HuH-7.5 (cell line): ENCODE results near the gene EIF1.

ENCODE experiments used
- DNase-seq: peaks from one replicate; pipeline ENCODE4 v3.0.0; 2011; ENCODE audit warnings: low spot score

The EIF1 gene

DNA sequence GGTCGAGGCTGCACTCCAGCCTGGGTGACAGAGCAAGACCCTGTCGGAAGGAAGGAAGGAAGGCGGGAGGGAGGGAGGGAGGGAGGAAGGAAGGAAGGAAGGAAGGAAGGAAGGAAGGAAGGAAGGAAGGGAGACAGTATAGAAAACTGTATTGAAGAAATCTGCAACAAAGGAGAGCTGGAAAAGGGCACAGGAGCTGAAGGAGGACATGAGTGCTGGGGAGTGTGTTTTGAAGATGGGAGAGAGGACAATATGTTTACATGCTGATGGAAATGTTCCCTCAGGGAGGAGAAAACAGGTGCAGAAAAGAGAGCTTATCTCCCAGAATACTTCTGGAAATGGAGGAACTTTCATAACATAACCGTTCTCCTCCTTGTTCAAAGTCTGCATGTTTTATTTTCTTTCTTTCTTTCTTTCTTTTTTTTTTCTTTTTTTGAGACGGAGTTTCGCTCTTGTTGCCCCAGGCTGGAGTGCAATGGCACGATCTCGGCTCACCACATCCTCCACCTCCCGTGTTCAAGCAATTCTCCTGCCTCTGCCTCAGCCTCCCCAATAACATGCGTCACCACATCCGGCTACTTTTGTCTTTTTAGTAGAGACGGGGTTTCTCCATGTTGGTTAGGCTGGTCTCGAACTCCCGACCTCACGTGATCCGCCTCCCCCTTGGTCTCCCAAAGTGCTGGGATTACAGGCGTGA is 48.4 kb downstream of the EIF1 start:
- no peak for DNase-seq

DNA sequence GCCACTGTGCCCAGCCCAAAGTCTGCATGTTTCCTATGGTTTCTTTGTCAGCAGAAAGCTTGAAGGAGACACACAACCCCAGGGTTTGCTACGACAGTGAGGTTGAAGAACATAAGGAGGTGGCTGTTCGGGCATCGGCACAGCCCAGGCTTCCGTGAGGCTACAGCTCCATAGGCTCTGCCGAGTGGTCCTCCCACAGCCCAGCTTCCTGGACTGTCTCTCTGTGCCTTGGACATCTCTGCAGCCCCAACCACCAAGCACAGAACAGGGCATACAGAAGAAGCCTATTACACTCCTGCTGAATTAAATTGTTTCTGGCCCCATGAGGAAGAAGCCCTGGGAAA is 49.0 kb downstream of the EIF1 start:
- no peak for DNase-seq

DNA sequence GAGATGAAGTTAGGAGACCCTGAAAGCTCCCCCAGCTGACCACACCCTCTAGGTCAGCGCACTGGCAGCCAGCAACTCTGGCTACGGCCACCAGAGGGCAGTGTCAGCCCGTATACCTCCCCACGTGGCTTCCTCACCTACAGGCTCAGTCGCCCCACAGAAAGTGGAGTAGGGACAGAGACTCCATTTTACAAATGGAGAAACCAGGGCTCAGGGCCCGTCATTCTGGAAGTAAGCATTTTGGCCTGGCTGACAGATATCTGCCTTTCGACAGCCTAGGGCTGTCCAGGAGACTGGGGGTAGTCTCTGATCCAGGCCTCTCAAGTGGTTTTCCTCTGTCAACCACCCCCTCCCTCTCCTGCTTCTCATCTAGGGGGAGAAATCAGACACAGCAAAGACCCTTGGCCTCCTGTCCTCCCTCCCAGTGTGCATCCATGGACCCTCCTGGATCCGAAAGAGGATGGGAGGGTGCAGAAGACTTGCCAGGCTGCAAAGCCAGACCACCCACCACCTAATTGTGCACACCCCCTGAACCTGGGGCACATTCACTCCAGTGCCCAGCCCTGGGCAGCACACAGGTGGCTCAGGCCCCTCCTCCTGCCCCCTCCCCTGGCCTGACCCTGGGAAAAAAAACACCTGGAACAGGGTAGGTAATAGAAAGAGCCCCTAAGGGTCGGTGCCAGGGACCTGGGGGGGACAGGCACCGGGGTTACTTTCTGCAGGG is 49.6 kb downstream of the EIF1 start:
- peak; percentile 94 for DNase-seq

DNA sequence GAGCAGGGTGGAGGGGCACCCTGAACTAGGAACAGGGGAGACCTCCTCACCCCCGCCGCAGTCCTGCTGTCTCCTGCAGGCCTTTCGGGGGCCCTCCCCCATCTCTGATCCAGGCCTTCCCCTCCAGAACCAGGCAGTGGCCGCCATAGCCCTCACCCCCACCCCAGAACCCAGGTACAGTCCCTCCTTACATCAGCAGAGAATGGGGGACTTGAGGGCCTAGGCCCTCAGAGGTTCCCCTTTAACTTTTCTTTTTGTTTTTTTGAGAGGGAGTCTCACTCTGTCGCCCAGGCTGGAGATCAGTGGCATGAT is 50.1 kb downstream of the EIF1 start:
- no peak for DNase-seq

DNA sequence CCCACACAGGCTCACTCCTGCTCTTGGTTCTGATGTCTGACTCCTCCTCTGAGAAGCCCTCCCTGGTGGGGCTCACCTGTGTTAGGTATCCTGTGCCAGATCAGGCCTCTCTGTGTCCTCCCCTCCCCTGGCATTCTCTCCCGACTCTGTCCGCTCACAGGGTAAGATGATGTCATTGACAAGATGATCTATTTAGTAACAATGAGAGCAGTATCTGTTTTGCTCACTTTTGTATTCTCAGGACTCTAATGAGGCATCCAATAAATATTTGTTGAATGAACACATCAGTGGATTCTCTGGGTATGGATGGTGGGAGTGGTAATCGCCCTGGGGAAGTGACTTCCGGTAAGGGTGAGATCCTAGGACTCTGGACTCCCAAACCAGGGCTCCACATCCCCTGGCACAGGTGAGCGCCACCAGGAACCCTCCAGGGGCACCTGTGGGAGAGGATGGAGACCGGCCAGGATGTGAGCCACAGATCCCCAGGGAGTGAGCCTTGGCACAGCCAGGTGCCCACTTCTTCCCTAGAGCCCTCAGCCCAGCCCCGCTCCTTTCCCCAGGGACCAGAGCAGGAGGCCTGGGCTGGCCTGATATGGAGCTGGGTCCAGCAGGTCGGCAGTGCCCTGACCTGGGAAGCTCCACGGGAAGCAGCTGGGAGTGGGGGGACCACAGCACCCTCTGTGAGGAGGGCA is 51.1 kb downstream of the EIF1 start:
- DNase-seq, result no peak

DNA sequence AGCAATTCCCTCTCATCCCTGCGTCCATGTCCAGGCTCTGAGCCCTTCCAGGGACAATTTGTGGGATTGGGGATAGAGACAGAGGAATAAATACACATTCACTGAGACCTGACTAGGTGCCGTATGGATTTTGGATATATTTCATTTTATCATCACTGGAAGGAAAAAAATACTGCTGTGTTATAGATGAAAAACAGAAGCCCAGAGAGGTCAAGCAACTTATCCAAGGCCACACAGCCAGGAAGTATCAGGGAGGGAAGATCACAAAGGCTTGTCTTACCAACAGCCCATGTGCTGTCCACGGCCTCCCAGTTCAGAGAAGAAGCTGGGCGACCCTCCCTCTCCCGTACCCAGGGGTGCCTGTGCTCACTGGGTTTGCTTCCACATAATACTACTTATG is 51.8 kb downstream of the EIF1 start:
- DNase-seq, result no peak

DNA sequence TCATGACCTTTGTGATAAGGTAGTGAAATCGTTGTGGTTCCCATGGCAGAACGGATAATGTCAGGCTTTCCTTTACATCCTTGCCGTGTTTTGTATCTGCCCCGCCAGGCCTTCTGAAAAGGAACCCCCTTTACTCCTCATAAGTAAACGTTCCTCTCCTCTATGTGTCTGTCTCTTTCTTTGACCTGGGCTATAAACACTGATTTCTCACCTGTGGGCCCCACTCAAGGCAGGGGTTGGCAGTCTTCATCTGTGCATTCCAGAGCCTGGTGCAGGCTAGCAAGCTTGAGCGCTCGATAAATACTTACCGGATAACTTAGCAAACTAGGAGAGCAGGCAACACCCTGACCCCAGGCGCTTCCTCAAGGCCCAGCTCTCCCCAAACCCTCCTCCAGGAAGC is 53.0 kb downstream of the EIF1 start:
- no peak for DNase-seq
